SIG-M5 (cell line): ENCODE data around the gene NOL4L.

ENCODE experiments used
- DNase-seq: peaks from one replicate; lab custom pipeline; 2025; lab: John Stamatoyannopoulos, UW

The NOL4L gene

GRCh38 chr20:32539817-32540675 is 45.1 kb downstream of the NOL4L start:
- no peak for DNase-seq

- no peak for DNase-seq
Measured at GRCh38 chr20:32539026-32539816, 45.9 kb downstream of the NOL4L start.

GRCh38 chr20:32538526-32538939 is 46.6 kb downstream of the NOL4L start:
- no peak for DNase-seq

- no peak for DNase-seq
Measured at GRCh38 chr20:32537657-32538525, 47.2 kb downstream of the NOL4L start.

- DNase-seq: no peak
Measured at GRCh38 chr20:32536851-32537656, 48.1 kb downstream of the NOL4L start.

GRCh38 chr20:32535953-32536823 is 48.9 kb downstream of the NOL4L start:
- DNase-seq: no peak

GRCh38 chr20:32535316-32535952 is 49.7 kb downstream of the NOL4L start:
- no peak for DNase-seq

GRCh38 chr20:32534661-32535240 is 50.4 kb downstream of the NOL4L start:
- no peak for DNase-seq

GRCh38 chr20:32533732-32534131 is 51.4 kb downstream of the NOL4L start:
- no peak for DNase-seq

- DNase-seq: no peak
Measured at GRCh38 chr20:32532246-32532645, 52.9 kb downstream of the NOL4L start.

- no peak for DNase-seq
Measured at GRCh38 chr20:32528905-32529670, 56.0 kb downstream of the NOL4L start.

GRCh38 chr20:32528171-32528891 is 56.8 kb downstream of the NOL4L start:
- DNase-seq: no peak

- no peak for DNase-seq
Measured at GRCh38 chr20:32527447-32528055, 57.6 kb downstream of the NOL4L start.

GRCh38 chr20:32527052-32527446 is 58.1 kb downstream of the NOL4L start:
- no peak for DNase-seq

GRCh38 chr20:32526541-32526940 is 58.6 kb downstream of the NOL4L start:
- DNase-seq: no peak

- no peak for DNase-seq
Measured at GRCh38 chr20:32526125-32526524, 59.0 kb downstream of the NOL4L start.

- no peak for DNase-seq
Measured at GRCh38 chr20:32524829-32525501, 60.2 kb downstream of the NOL4L start.
